KOPT-K1 (cell line): ENCODE results near the gene OCIAD1.
"Not testable (repeated sequence)": the region's sequence is repeated elsewhere in the genome, so short reads cannot be mapped to it uniquely, and the experiment has no call there.

Experiments
- H3K27ac ChIP-seq: fragments of 200-600 bp; sonication (generic); 2 replicates; pipeline ENCODE4 v1.5.1; 2016; ENCODE audit warnings: antibody characterized with exemption, mild to moderate bottlenecking, low read depth, low read length; ENCODE audit not compliant: poor library complexity, severe bottlenecking
- H3K36me3 ChIP-seq: fragments of 200-600 bp; sonication (generic); 2 replicates; pipeline ENCODE4 v1.5.1; 2017; ENCODE audit warnings: antibody characterized with exemption, mild to moderate bottlenecking, low read length, moderate library complexity; ENCODE audit not compliant: insufficient read depth
- H3K9me3 ChIP-seq: fragments of 200-600 bp; sonication (generic); 2 replicates; pipeline ENCODE4 v1.5.1; 2017; ENCODE audit warnings: antibody characterized with exemption, low read length, mild to moderate bottlenecking; ENCODE audit not compliant: insufficient read depth, poor library complexity, severe bottlenecking

OCIAD1 gene

GRCh38 chr4:48851651-48852050, 20.8 kb downstream of the OCIAD1 start:
- Histone ChIP-seq H3K27ac (no peak overlapping the region), H3K9me3 (no peaks in the 10 kb centered on the region), H3K36me3 (peaks cover 90% of the 10 kb centered on the region)

- no peaks in the 10 kb centered on the region for H3K9me3 ChIP-seq
- H3K36me3 ChIP-seq: peaks cover 91% of the 10 kb centered on the region
- H3K27ac ChIP-seq: no peak overlapping the region
Measured at GRCh38 chr4:48853604-48854394, 22.9 kb downstream of the OCIAD1 start.

- Histone ChIP-seq H3K9me3 (no peaks in the 10 kb centered on the region), H3K36me3 (peaks cover 95% of the 10 kb centered on the region), H3K27ac (no peak overlapping the region)
Measured at GRCh38 chr4:48854395-48854683, 23.5 kb downstream of the OCIAD1 start.

GRCh38 chr4:48854982-48855381, 24.1 kb downstream of the OCIAD1 start:
- Histone ChIP-seq H3K36me3 (peaks cover 97% of the 10 kb centered on the region), H3K9me3 (no peaks in the 10 kb centered on the region), H3K27ac (no peak overlapping the region)

GRCh38 chr4:48858130-48858529, 27.2 kb downstream of the OCIAD1 start:
- H3K36me3 ChIP-seq: peaks cover 90% of the 10 kb centered on the region
- H3K27ac ChIP-seq: no peak overlapping the region
- no peaks in the 10 kb centered on the region for H3K9me3 ChIP-seq

- Histone ChIP-seq H3K27ac (no peak overlapping the region), H3K36me3 (peaks cover 52% of the 10 kb centered on the region), H3K9me3 (no peaks in the 10 kb centered on the region)
Measured at GRCh38 chr4:48862038-48862437, 31.1 kb downstream of the OCIAD1 start.

GRCh38 chr4:48862661-48863060, 31.8 kb downstream of the OCIAD1 start:
- peaks cover 46% of the 10 kb centered on the region for H3K36me3 ChIP-seq
- H3K9me3 ChIP-seq: no peaks in the 10 kb centered on the region
- H3K27ac ChIP-seq: no peak overlapping the region

- no peaks in the 10 kb centered on the region for H3K9me3 ChIP-seq
- H3K27ac ChIP-seq: no peak overlapping the region
- peaks cover 35% of the 10 kb centered on the region for H3K36me3 ChIP-seq
Measured at GRCh38 chr4:48863728-48864127, 32.8 kb downstream of the OCIAD1 start.

GRCh38 chr4:48864696-48865095, 33.8 kb downstream of the OCIAD1 start:
- H3K9me3 ChIP-seq: not testable (repeated sequence)

GRCh38 chr4:48877827-48878535, 47.1 kb downstream of the OCIAD1 start:
- no peaks in the 10 kb centered on the region for H3K36me3 ChIP-seq
- H3K9me3 ChIP-seq: no peaks in the 10 kb centered on the region
- no peak overlapping the region for H3K27ac ChIP-seq

More at GRCh38 chr4:48864696-48865095, 33.8 kb downstream of the OCIAD1 start:
- peaks cover 26% of the 10 kb centered on the region for H3K36me3 ChIP-seq
- H3K27ac ChIP-seq: not testable (repeated sequence)

- Histone ChIP-seq H3K27ac (no peak overlapping the region), H3K36me3 (no peaks in the 10 kb centered on the region), H3K9me3 (no peaks in the 10 kb centered on the region)
Measured at GRCh38 chr4:48879561-48880442, 48.9 kb downstream of the OCIAD1 start.

- not testable (repeated sequence) for H3K27ac ChIP-seq, H3K36me3 ChIP-seq, H3K9me3 ChIP-seq
Measured at GRCh38 chr4:48881646-48882045, 50.8 kb downstream of the OCIAD1 start.

- not testable (repeated sequence) for H3K27ac ChIP-seq
- Histone ChIP-seq H3K9me3 (peaks cover 12% of the 10 kb centered on the region), H3K36me3 (peaks cover 50% of the 10 kb centered on the region)
Measured at GRCh38 chr4:48889750-48890149, 58.9 kb downstream of the OCIAD1 start.

- no peak overlapping the region for H3K27ac ChIP-seq
- H3K36me3 ChIP-seq: peaks cover 63% of the 10 kb centered on the region
- peaks cover 12% of the 10 kb centered on the region for H3K9me3 ChIP-seq
Measured at GRCh38 chr4:48891028-48891619, 60.2 kb downstream of the OCIAD1 start.

- peaks cover 98% of the 10 kb centered on the region for H3K36me3 ChIP-seq
- H3K9me3 ChIP-seq: no peaks in the 10 kb centered on the region
- H3K27ac ChIP-seq: no peak overlapping the region
Measured at GRCh38 chr4:48896845-48897244, 66.0 kb downstream of the OCIAD1 start.
